ENCODE results near the gene SNX10. TPM values are rescaled to one million over a fixed set of nuclear protein-coding genes. Genes with fewer than 3 reads are reported as not detected.

Gene SNX10
- polyA plus RNA-seq, 1 donor, result 12.6 TPM

- no peak overlapping the region for H3K27ac ChIP-seq (ENCODE audit: low read length)
- no peak overlapping the region for H3K4me3 ChIP-seq (ENCODE audit: low read length)
- H3K4me1 ChIP-seq (ENCODE audit: control insufficient read depth, insufficient read depth, low read length), result peaks cover 4% of the 10 kb centered on the region
- H3K9me3 ChIP-seq (ENCODE audit: control insufficient read depth, low read depth, low read length), result no peaks in the 10 kb centered on the region
- 0% methylated on average over 1 of the region's 13 CpGs for WGBS (ENCODE audit: insufficient coverage, low lambda C conversion rate)
- no peaks in the 10 kb centered on the region for H3K36me3 ChIP-seq (ENCODE audit: control insufficient read depth, insufficient read depth, low read length)
- no peaks in the 10 kb centered on the region for H3K27me3 ChIP-seq (ENCODE audit: control insufficient read depth, insufficient read depth, low read length)
- peak; percentile 66 to 75 for DNase-seq
These were observed 73.6 kb downstream of the SNX10 start for GRCh38 chr7:26365077-26365900.

GRCh38 chr7:26365901-26366275 is 74.2 kb downstream of the SNX10 start:
- peaks cover 4% of the 10 kb centered on the region for H3K4me1 ChIP-seq (ENCODE audit: control insufficient read depth, insufficient read depth, low read length)
- no peak for DNase-seq
- H3K27me3 ChIP-seq (ENCODE audit: control insufficient read depth, insufficient read depth, low read length), result no peaks in the 10 kb centered on the region
- H3K4me3 ChIP-seq (ENCODE audit: low read length), result no peak overlapping the region
- no peaks in the 10 kb centered on the region for H3K9me3 ChIP-seq (ENCODE audit: control insufficient read depth, low read depth, low read length)
- no peak overlapping the region for H3K27ac ChIP-seq (ENCODE audit: low read length)
- H3K36me3 ChIP-seq (ENCODE audit: control insufficient read depth, insufficient read depth, low read length), result no peaks in the 10 kb centered on the region

GRCh38 chr7:26367219-26367711 is 75.6 kb downstream of the SNX10 start:
- no peaks in the 10 kb centered on the region for H3K9me3 ChIP-seq (ENCODE audit: control insufficient read depth, low read depth, low read length)
- no peak overlapping the region for H3K27ac ChIP-seq (ENCODE audit: low read length)
- H3K4me3 ChIP-seq (ENCODE audit: low read length), result no peak overlapping the region
- no peaks in the 10 kb centered on the region for H3K36me3 ChIP-seq (ENCODE audit: control insufficient read depth, insufficient read depth, low read length)
- H3K27me3 ChIP-seq (ENCODE audit: control insufficient read depth, insufficient read depth, low read length), result no peaks in the 10 kb centered on the region
- WGBS (ENCODE audit: insufficient coverage, low lambda C conversion rate), result no CpG with 5 or more reads among the region's 6 CpGs
- no peak for DNase-seq
- H3K4me1 ChIP-seq (ENCODE audit: control insufficient read depth, insufficient read depth, low read length), result peaks cover 4% of the 10 kb centered on the region

GRCh38 chr7:26368542-26368941 is 76.9 kb downstream of the SNX10 start:
- WGBS (ENCODE audit: insufficient coverage, low lambda C conversion rate), result 86% methylated on average over 2 of the region's 2 CpGs

GRCh38 chr7:26369593-26369992 is 77.9 kb downstream of the SNX10 start:
- H3K4me3 ChIP-seq (ENCODE audit: low read length), result no peak overlapping the region
- H3K4me1 ChIP-seq (ENCODE audit: control insufficient read depth, insufficient read depth, low read length), result peaks cover 4% of the 10 kb centered on the region
- peak in 1 of 2 donors; percentile 57 for DNase-seq
- H3K27ac ChIP-seq (ENCODE audit: low read length), result peak overlapping the region; percentile 23
- no CpG with 5 or more reads among the region's 4 CpGs for WGBS (ENCODE audit: insufficient coverage, low lambda C conversion rate)
- H3K36me3 ChIP-seq (ENCODE audit: control insufficient read depth, insufficient read depth, low read length), result no peaks in the 10 kb centered on the region
- H3K27me3 ChIP-seq (ENCODE audit: control insufficient read depth, insufficient read depth, low read length), result peaks cover 3% of the 10 kb centered on the region
- no peaks in the 10 kb centered on the region for H3K9me3 ChIP-seq (ENCODE audit: control insufficient read depth, low read depth, low read length)

More at GRCh38 chr7:26368542-26368941, 76.9 kb downstream of the SNX10 start:
- no peaks in the 10 kb centered on the region for H3K27me3 ChIP-seq (ENCODE audit: control insufficient read depth, insufficient read depth, low read length)
- no peaks in the 10 kb centered on the region for H3K36me3 ChIP-seq (ENCODE audit: control insufficient read depth, insufficient read depth, low read length)
- H3K4me3 ChIP-seq (ENCODE audit: low read length), result no peak overlapping the region
- no peak for DNase-seq
- no peaks in the 10 kb centered on the region for H3K9me3 ChIP-seq (ENCODE audit: control insufficient read depth, low read depth, low read length)
- H3K4me1 ChIP-seq (ENCODE audit: control insufficient read depth, insufficient read depth, low read length), result peaks cover 4% of the 10 kb centered on the region
- H3K27ac ChIP-seq (ENCODE audit: low read length), result no peak overlapping the region

- Histone ChIP-seq H3K27me3 (ENCODE audit: control insufficient read depth, insufficient read depth, low read length) (peaks cover 3% of the 10 kb centered on the region), H3K27ac (ENCODE audit: low read length) (peak overlapping the region; percentile 23)
- WGBS (ENCODE audit: insufficient coverage, low lambda C conversion rate), result no CpG with 5 or more reads among the region's 5 CpGs
These were observed 78.3 kb downstream of the SNX10 start for GRCh38 chr7:26370011-26370410.

GRCh38 chr7:26372249-26372648 is 80.6 kb downstream of the SNX10 start:
- H3K4me3 ChIP-seq (ENCODE audit: low read length), result no peak overlapping the region
- H3K27me3 ChIP-seq (ENCODE audit: control insufficient read depth, insufficient read depth, low read length), result peaks cover 17% of the 10 kb centered on the region
- no peak for DNase-seq
- H3K27ac ChIP-seq (ENCODE audit: low read length), result no peak overlapping the region
- H3K4me1 ChIP-seq (ENCODE audit: control insufficient read depth, insufficient read depth, low read length), result peaks cover 1% of the 10 kb centered on the region
- 93% methylated on average over 2 of the region's 3 CpGs for WGBS (ENCODE audit: insufficient coverage, low lambda C conversion rate)
- H3K36me3 ChIP-seq (ENCODE audit: control insufficient read depth, insufficient read depth, low read length), result no peaks in the 10 kb centered on the region
- H3K9me3 ChIP-seq (ENCODE audit: control insufficient read depth, low read depth, low read length), result no peaks in the 10 kb centered on the region

More at GRCh38 chr7:26370011-26370410, 78.3 kb downstream of the SNX10 start:
- Histone ChIP-seq H3K9me3 (ENCODE audit: control insufficient read depth, low read depth, low read length) (no peaks in the 10 kb centered on the region), H3K4me1 (ENCODE audit: control insufficient read depth, insufficient read depth, low read length) (peaks cover under 1% of the 10 kb centered on the region), H3K4me3 (ENCODE audit: low read length) (no peak overlapping the region), H3K36me3 (ENCODE audit: control insufficient read depth, insufficient read depth, low read length) (no peaks in the 10 kb centered on the region)
- no peak for DNase-seq

GRCh38 chr7:26372704-26373103 is 81.0 kb downstream of the SNX10 start:
- no peaks in the 10 kb centered on the region for H3K9me3 ChIP-seq (ENCODE audit: control insufficient read depth, low read depth, low read length)
- 20% methylated on average over 1 of the region's 2 CpGs for WGBS (ENCODE audit: insufficient coverage, low lambda C conversion rate)
- no peak for DNase-seq
- H3K27me3 ChIP-seq (ENCODE audit: control insufficient read depth, insufficient read depth, low read length), result peaks cover 17% of the 10 kb centered on the region
- no peak overlapping the region for H3K4me3 ChIP-seq (ENCODE audit: low read length)
- no peak overlapping the region for H3K27ac ChIP-seq (ENCODE audit: low read length)
- H3K4me1 ChIP-seq (ENCODE audit: control insufficient read depth, insufficient read depth, low read length), result peaks cover 3% of the 10 kb centered on the region
- no peaks in the 10 kb centered on the region for H3K36me3 ChIP-seq (ENCODE audit: control insufficient read depth, insufficient read depth, low read length)

GRCh38 chr7:26374647-26375373 is 83.1 kb downstream of the SNX10 start:
- H3K9me3 ChIP-seq (ENCODE audit: control insufficient read depth, low read depth, low read length), result no peaks in the 10 kb centered on the region
- no peaks in the 10 kb centered on the region for H3K36me3 ChIP-seq (ENCODE audit: control insufficient read depth, insufficient read depth, low read length)
- H3K27me3 ChIP-seq (ENCODE audit: control insufficient read depth, insufficient read depth, low read length), result peaks cover 17% of the 10 kb centered on the region
- WGBS (ENCODE audit: insufficient coverage, low lambda C conversion rate), result 84% methylated on average over 4 of the region's 6 CpGs
- no peak overlapping the region for H3K4me3 ChIP-seq (ENCODE audit: low read length)
- no peak for DNase-seq
- H3K4me1 ChIP-seq (ENCODE audit: control insufficient read depth, insufficient read depth, low read length), result peaks cover 3% of the 10 kb centered on the region
- H3K27ac ChIP-seq (ENCODE audit: low read length), result no peak overlapping the region

GRCh38 chr7:26375726-26376174 is 84.1 kb downstream of the SNX10 start:
- H3K4me1 ChIP-seq (ENCODE audit: control insufficient read depth, insufficient read depth, low read length), result peaks cover 3% of the 10 kb centered on the region
- 83% methylated on average over 1 of the region's 14 CpGs for WGBS (ENCODE audit: insufficient coverage, low lambda C conversion rate)

More at GRCh38 chr7:26375726-26376174, 84.1 kb downstream of the SNX10 start:
- Histone ChIP-seq H3K27ac (ENCODE audit: low read length) (no peak overlapping the region), H3K36me3 (ENCODE audit: control insufficient read depth, insufficient read depth, low read length) (no peaks in the 10 kb centered on the region), H3K9me3 (ENCODE audit: control insufficient read depth, low read depth, low read length) (no peaks in the 10 kb centered on the region), H3K4me3 (ENCODE audit: low read length) (peak overlapping the region; percentile 40), H3K27me3 (ENCODE audit: control insufficient read depth, insufficient read depth, low read length) (peaks cover 17% of the 10 kb centered on the region)
- no peak for DNase-seq
